Muscle layer of colon (tissue), 2 donors: Measurements from ENCODE around the gene ZNF771.
A peak's percentile ranks its signal among the peaks of the same experiment; 100 is the strongest.

Experiments
- H3K27ac ChIP-seq: one replicate; pipeline ENCODE4 v1.7.0; 2013; ENCODE audit warnings: low read depth, mild to moderate bottlenecking, low read length, moderate library complexity
- H3K27me3 ChIP-seq, 2 donors: one replicate each; pipeline ENCODE4 v1.7.0; 2013; ENCODE audit warnings: low read length in 2 of 2, mild to moderate bottlenecking in 2 of 2; ENCODE audit not compliant: insufficient read depth in 2 of 2, control insufficient read depth in 1 of 2
- H3K36me3 ChIP-seq: one replicate; pipeline ENCODE4 v1.7.0; 2013; ENCODE audit warnings: mild to moderate bottlenecking, low read length; ENCODE audit not compliant: insufficient read depth
- H3K4me1 ChIP-seq: one replicate; pipeline ENCODE4 v1.7.0; 2013; ENCODE audit warnings: mild to moderate bottlenecking, low read length; ENCODE audit not compliant: insufficient read depth
- H3K4me3 ChIP-seq, 2 donors: one replicate each; pipeline ENCODE4 v1.7.0; 2013; ENCODE audit warnings: low read length in 2 of 2, low read depth in 1 of 2, mild to moderate bottlenecking in 1 of 2, moderate library complexity in 1 of 2
- H3K9ac ChIP-seq: one replicate; pipeline ENCODE4 v1.7.0; 2013; ENCODE audit warnings: low read length
- H3K9me3 ChIP-seq: one replicate; pipeline ENCODE4 v1.7.0; 2013; ENCODE audit warnings: mild to moderate bottlenecking, low read length
- donor health status: abdominal sarcoma.
- donor health status: Adenocarcinoma of cecum.

ZNF771 gene

GRCh38 chr16:30407102-30407803 lies at the start of gene ZNF771:
Gene ZNF771, plus strand, starts transcription at chr16:30407606. Its CDS starts 448 bp downstream, at chr16:30408054.
- Histone ChIP-seq H3K9me3 (no peaks in the 10 kb centered on the region), H3K9ac (peak within 1 kb of the TSS; percentile 82), H3K36me3 (peaks cover 9% of the 10 kb centered on the region), H3K4me3 (peak within 1 kb of the TSS; percentile 63 to 74), H3K4me1 (peaks cover 25% of the 10 kb centered on the region), H3K27me3 (no peaks in the 10 kb centered on the region), H3K27ac (peak within 1 kb of the TSS; percentile 89)

- Histone ChIP-seq H3K36me3 (peaks cover 58% of the 10 kb centered on the region), H3K9ac (no peak overlapping the region), H3K9me3 (no peaks in the 10 kb centered on the region), H3K27me3 (no peaks in the 10 kb centered on the region), H3K4me3 (no peak overlapping the region), H3K27ac (no peak overlapping the region), H3K4me1 (peaks cover 31% of the 10 kb centered on the region)
Measured at GRCh38 chr16:30357715-30358576, 49.5 kb upstream of the ZNF771 start.

DNA sequence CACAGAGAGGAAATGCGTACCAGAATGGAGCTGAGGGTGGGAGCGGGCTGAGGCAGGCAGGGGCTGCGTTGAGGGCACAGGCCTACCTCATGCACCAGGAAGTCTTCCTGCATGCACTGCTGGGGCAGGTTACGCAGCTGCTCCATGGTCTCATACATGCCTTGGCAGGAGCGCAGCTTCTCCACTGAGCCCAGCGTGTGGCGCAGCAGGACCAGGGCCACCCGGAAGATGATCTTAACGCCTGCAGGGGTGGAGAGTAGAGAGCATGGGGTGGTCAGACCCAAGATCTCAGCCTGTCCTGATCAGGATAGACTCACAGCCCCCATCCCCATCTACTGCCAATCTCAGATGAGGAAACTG lies 48.8 kb upstream of the ZNF771 start:
- H3K36me3 ChIP-seq = peaks cover 55% of the 10 kb centered on the region
- no peak overlapping the region for H3K9ac ChIP-seq
- no peaks in the 10 kb centered on the region for H3K9me3 ChIP-seq
- peaks cover 25% of the 10 kb centered on the region for H3K4me1 ChIP-seq
- H3K27me3 ChIP-seq = no peaks in the 10 kb centered on the region
- H3K27ac ChIP-seq = no peak overlapping the region
- H3K4me3 ChIP-seq = no peak overlapping the region

DNA sequence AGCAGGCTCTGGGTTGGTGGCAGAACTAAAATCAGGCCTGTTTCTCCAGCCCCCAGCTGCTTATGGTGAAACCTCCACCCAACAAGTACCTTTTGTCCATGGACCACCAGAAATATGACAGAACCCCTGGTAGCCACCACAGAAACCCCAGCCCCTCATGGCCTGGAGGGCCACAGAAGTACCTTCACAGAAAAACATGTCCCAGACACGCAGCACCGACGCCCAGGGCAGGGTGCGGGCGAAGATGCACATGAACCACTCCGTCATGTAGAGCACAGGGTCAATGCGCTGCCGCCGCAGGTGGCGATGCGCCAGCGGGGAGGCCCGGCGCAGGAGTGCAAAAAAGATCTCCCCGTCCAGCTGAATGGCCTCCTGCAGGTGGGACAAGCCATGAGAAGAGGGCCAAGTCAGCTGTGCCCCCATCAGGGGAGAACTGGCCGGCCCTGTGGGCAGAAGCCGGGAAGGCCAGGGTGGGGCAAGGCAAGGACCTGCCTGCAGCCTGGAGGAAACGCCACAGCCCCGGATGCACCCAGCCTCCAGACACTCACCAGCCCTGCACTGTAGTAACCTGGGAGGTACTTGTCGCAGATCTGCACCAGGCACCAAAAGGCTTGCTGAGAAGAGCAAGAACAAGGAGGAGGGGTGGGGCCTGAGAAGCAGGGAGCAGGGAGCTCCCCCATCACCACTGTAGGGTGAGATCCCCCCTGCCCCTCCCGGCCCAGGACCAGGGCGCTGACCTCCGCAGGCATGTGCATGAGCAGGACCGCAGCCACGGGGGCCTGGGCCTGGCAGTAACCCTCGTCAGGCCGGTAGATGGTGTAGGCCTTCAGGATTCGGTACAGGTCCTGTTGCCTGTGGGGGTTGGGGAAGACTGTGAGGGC lies 48.2 kb upstream of the ZNF771 start:
- Histone ChIP-seq H3K27me3 (no peaks in the 10 kb centered on the region), H3K27ac (no peak overlapping the region), H3K4me1 (peaks cover 19% of the 10 kb centered on the region), H3K9me3 (no peaks in the 10 kb centered on the region), H3K4me3 (no peak overlapping the region), H3K36me3 (peaks cover 54% of the 10 kb centered on the region), H3K9ac (no peak overlapping the region)

DNA sequence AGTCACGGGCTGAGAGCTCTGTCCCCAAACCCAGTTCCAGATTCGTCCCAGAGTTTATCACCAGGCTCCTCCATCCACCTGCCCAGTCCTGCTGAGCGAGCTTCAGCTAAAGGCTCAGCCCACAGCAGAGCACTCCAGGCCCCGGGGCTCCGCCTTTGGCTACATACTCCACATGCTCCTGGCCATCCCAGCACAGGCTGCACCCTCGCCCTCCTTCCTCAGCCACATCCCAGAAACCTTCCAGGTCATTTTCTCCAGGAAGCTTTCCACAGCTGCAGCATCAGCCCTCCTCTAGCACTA lies 47.6 kb upstream of the ZNF771 start:
- no peak overlapping the region for H3K27ac ChIP-seq
- no peak overlapping the region for H3K9ac ChIP-seq
- H3K36me3 ChIP-seq = peaks cover 59% of the 10 kb centered on the region
- peaks cover 15% of the 10 kb centered on the region for H3K4me1 ChIP-seq
- H3K27me3 ChIP-seq = no peaks in the 10 kb centered on the region
- H3K4me3 ChIP-seq = no peak overlapping the region
- no peaks in the 10 kb centered on the region for H3K9me3 ChIP-seq

- Histone ChIP-seq H3K27ac (no peak overlapping the region), H3K27me3 (no peaks in the 10 kb centered on the region), H3K9me3 (no peaks in the 10 kb centered on the region), H3K9ac (no peak overlapping the region), H3K4me1 (peaks cover 8% of the 10 kb centered on the region), H3K36me3 (peaks cover 69% of the 10 kb centered on the region), H3K4me3 (no peak overlapping the region)
Measured at GRCh38 chr16:30361180-30361579, 46.2 kb upstream of the ZNF771 start.

- H3K27me3 ChIP-seq = no peaks in the 10 kb centered on the region
- H3K9me3 ChIP-seq = no peaks in the 10 kb centered on the region
- no peak overlapping the region for H3K9ac ChIP-seq
- H3K4me3 ChIP-seq = no peak overlapping the region
- H3K36me3 ChIP-seq = peaks cover 34% of the 10 kb centered on the region
- peaks cover 21% of the 10 kb centered on the region for H3K4me1 ChIP-seq
- H3K27ac ChIP-seq = no peak overlapping the region
Measured at GRCh38 chr16:30365200-30365599, 42.2 kb upstream of the ZNF771 start.

- Histone ChIP-seq H3K4me1 (peaks cover 25% of the 10 kb centered on the region), H3K36me3 (peaks cover 26% of the 10 kb centered on the region), H3K4me3 (no peak overlapping the region), H3K27me3 (no peaks in the 10 kb centered on the region), H3K9me3 (no peaks in the 10 kb centered on the region), H3K9ac (no peak overlapping the region), H3K27ac (no peak overlapping the region)
Measured at GRCh38 chr16:30366511-30366910, 40.9 kb upstream of the ZNF771 start.

GRCh38 chr16:30367349-30368009 lies 39.9 kb upstream of the ZNF771 start:
- H3K27me3 ChIP-seq = no peaks in the 10 kb centered on the region
- peak overlapping the region in 1 of 2 donors; percentile 73 for H3K4me3 ChIP-seq
- H3K9me3 ChIP-seq = no peaks in the 10 kb centered on the region
- no peak overlapping the region for H3K27ac ChIP-seq
- H3K9ac ChIP-seq = peak overlapping the region; percentile 62
- peaks cover 21% of the 10 kb centered on the region for H3K36me3 ChIP-seq
- H3K4me1 ChIP-seq = peaks cover 27% of the 10 kb centered on the region

DNA sequence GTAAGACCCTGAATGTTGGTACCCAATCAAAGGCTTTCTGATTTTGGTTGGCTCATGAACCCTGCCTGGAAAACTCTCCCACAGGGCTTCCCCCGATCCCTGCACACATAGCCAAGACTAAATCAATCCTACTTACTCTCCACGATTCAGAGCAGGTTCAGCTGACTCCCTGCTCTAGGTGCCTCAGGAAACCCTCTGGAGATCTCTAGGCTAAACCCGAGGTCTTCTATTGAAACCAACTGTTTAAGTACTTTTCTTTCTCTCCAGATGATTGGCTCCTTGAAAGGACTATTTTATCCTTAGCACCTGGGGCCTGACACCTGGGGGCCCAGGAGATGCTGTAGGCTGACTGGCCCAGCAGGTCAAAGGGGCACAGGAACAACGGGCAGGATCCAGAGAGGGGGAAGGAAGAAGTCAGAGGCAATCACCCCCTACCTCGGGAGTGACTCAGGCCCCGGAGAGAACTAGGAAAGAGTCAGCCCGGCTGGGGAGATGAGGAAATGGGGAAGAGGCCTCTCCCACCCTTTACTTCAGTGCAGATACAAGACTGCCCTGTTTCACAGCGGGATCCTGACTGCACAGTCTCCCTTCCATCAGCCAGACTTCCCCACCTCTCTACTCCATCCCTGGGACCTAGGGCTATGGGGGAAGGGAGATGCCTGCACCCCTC lies 39.1 kb upstream of the ZNF771 start:
- peak overlapping the region; percentile 73 to 98 for H3K4me3 ChIP-seq
- H3K27me3 ChIP-seq = no peaks in the 10 kb centered on the region
- H3K9me3 ChIP-seq = no peaks in the 10 kb centered on the region
- H3K36me3 ChIP-seq = peaks cover 15% of the 10 kb centered on the region
- H3K4me1 ChIP-seq = peaks cover 27% of the 10 kb centered on the region
- H3K9ac ChIP-seq = peak overlapping the region; percentile 62
- peak overlapping the region; percentile 89 for H3K27ac ChIP-seq
